Measurements from ENCODE around the gene CD300C.
"Not testable (repeated sequence)": the region's sequence is repeated elsewhere in the genome, so short reads cannot be mapped to it uniquely, and the experiment has no call there.

CD300C gene

GRCh38 chr17:74545843-74546230 is at the start of gene CD300C:
TSS of gene CD300C (minus strand) at chr17:74546115. CDS start at chr17:74545782, 333 bp downstream.
- no peak for DNase-seq (ENCODE audit: low read depth)

- DNase-seq (ENCODE audit: low read depth) = no peak
Observed at GRCh38 chr17:74595037-74595750, 49.3 kb upstream of the CD300C start.

- DNase-seq (ENCODE audit: low read depth) = no peak
Observed at GRCh38 chr17:74592087-74592990, 46.4 kb upstream of the CD300C start, which contains the start of gene CD300LD. TSS of gene CD300LD (minus strand) at chr17:74592283. CDS start at chr17:74592202, 81 bp downstream.

GRCh38 chr17:74591503-74591902 is 45.6 kb upstream of the CD300C start:
- no peak for DNase-seq (ENCODE audit: low read depth)

- no peak for DNase-seq (ENCODE audit: low read depth)
Observed at GRCh38 chr17:74585711-74586110, 39.8 kb upstream of the CD300C start.

- no peak for DNase-seq (ENCODE audit: low read depth)
Observed at GRCh38 chr17:74584292-74585060, 38.6 kb upstream of the CD300C start.

DNA sequence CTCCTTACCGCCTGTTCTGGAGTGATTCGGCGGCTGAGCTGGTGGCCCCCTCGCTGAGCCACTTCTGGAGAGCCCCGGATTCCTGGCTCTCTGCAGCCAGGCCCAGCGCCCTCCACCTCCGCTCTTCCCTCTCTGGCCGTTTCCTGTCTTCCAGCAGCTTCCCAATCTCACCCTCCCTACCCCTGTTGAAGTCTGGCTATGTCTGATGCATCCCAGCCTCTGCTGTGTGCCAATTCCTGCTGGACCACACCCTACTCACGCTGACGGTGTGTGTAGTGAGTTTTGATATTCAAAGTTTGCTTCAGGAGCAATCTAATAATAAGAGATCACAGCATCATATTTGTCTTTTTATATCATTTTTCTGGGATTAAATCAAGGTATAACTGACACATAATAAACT is 36.7 kb upstream of the CD300C start:
- DNase-seq (ENCODE audit: low read depth) = no peak

DNA sequence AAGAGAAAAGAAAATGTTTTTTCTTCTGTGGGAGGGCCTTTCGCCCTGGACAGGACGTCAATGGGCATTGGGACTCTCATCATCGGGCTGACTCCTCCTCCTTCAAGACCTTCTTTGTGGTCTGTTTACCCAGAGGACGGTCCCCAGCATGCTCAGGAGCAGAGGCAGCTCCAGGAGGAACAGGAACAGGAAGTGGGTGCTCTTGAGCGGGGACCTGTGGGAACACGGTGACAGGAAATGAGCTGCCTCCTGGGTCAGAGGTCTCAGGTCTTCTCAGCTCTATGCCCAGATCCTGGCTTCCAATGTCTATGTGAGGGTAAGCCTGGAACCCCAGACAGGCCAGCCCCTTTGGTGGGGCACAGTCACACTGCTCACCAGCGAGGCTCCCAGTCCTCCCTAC is 34.0 kb upstream of the CD300C start:
- DNase-seq (ENCODE audit: low read depth) = no peak

- no peak for DNase-seq (ENCODE audit: low read depth)
Observed at GRCh38 chr17:74578979-74579378, 33.1 kb upstream of the CD300C start.

GRCh38 chr17:74574489-74575142 is 28.7 kb upstream of the CD300C start:
- DNase-seq (ENCODE audit: low read depth) = no peak

DNA sequence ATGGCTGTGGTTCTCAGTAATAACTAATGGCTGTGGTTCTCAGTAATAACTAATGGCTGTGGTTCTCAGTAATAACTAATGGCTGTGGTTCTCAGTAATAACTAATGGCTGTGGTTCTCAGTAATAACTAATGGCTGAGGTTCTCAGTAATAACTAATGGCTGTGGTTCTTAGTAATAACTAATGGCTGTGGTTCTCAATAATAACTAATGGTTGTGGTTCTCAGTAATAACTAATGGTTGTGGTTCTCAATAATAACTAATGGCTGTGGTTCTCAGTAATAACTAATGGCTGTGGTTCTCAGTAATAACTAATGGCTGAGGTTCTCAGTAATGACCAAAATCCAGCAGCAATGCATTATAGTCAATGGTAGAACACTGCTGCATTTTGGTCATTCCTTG is 27.7 kb upstream of the CD300C start:
- not testable (repeated sequence) for DNase-seq (ENCODE audit: low read depth)

DNA sequence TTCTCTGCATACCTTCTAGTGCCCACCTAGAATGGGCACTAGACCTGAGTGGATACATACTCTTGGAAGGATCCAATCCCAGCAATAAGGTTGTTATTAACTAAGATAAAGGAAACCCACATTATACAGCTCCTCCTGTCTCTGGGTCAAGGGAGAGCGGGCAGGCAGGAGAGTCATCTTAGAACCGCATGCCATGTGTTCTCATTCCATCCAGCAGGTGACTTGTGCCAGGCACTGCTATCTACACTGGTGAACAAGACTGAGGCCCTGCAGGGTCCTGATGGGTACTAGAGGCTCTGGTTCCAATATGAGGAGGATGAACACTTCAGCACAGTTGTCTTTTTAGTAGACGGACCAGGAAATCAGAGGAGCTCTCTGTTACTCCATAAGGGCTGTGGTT is 27.3 kb upstream of the CD300C start:
- no peak for DNase-seq (ENCODE audit: low read depth)

- DNase-seq (ENCODE audit: low read depth) = no peak
Observed at GRCh38 chr17:74571621-74572270, 25.8 kb upstream of the CD300C start.

DNA sequence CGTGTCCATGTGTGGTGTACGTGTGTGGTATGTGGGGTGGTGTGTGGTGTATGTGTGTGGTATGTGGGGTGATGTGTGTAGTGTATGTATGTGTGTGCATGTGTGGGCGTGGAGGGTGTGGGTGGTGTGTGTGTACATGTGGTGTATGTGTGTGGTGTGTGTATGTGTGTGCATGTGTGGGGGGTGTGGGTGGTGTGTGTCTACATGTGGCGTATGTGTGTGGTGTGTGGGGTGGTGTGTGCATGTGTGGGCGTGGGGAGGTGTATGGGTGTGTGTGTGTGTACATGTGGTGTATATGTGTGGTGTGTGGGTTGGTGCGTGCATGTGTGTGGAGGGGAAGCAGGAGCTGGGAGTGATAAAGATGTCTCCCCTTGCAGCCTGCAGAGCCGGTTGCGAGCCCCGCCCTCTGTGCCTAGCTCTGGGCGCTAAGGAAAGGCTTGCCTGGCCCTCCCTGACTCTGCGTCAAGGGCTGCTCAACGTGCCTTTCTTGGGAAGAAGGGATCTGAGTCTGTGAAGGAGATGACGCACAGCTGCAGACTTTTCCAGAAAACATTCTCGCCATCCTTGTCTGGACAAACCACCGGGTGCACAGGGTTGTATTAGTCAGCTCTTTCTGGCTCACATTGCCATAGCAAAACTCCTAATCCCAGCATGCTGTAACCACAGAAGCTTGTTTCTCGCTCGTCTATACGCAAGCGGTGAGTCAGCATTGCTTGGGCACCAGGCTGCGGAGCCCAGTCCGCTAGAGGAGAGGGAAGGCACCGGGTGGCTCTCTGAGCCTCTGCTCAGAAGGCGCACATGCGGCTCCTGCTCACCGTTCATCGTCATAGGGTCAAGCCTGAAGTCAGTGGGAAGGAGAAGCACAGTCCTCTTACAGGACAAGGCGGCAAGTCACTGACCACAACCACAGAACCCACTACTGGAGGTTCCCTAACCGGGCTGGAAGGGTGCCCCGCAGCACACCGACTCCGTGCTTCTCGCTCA is 23.4 kb upstream of the CD300C start:
- peak; percentile 82 for DNase-seq (ENCODE audit: low read depth)

GRCh38 chr17:74568106-74568873 is 22.4 kb upstream of the CD300C start:
- no peak for DNase-seq (ENCODE audit: low read depth)

- no peak for DNase-seq (ENCODE audit: low read depth)
Observed at GRCh38 chr17:74567397-74567796, 21.5 kb upstream of the CD300C start, which contains the start of gene CD300H. TSS of gene CD300H (minus strand) at chr17:74567509.

GRCh38 chr17:74566132-74566753 is 20.3 kb upstream of the CD300C start:
- peak; percentile 43 for DNase-seq (ENCODE audit: low read depth)

- no peak for DNase-seq (ENCODE audit: low read depth)
Observed at GRCh38 chr17:74565126-74565525, 19.2 kb upstream of the CD300C start.

DNA sequence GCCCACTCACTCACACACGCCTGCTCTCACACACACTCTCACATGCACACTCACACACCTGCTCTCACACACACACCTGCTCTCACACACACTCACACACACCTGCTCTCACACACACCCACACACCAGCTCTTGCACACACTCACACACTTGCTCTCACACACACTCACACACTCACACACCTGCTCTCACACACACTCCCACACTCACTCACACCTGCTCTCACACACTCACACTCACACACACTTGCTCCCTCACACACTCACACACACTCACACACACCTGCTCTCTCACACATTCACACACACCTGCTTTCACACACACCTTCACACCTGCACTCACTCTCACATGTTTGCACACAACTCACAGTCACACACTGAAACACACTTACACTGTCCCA is 17.4 kb upstream of the CD300C start:
- no peak for DNase-seq (ENCODE audit: low read depth)

Data from ELR (cell line).